Choroid plexus epithelial cell (primary cell): ENCODE measurements around the gene FAM219B.
"Not testable (repeated sequence)": the region's sequence is repeated elsewhere in the genome, so short reads cannot be mapped to it uniquely, and the experiment has no call there.

Source experiments
- DNase-seq: peaks from one replicate; pipeline ENCODE4 v3.0.0-alpha.2; 2010; ENCODE audit warnings: low read depth
- H3K4me3 ChIP-seq: 2 replicates; pipeline ENCODE4 v1.5.1; 2011; ENCODE audit warnings: low read depth, mild to moderate bottlenecking, control low read depth, low read length, moderate library complexity
- TF ChIP-seq, protein P1 (sequence below): conservative IDR thresholded peaks from 2 replicates; pipeline ENCODE4 v1.5.1; 2011; ENCODE audit warnings: low read depth, mild to moderate bottlenecking, control low read depth, inconsistent platforms, low read length, moderate library complexity

The FAM219B gene

DNA sequence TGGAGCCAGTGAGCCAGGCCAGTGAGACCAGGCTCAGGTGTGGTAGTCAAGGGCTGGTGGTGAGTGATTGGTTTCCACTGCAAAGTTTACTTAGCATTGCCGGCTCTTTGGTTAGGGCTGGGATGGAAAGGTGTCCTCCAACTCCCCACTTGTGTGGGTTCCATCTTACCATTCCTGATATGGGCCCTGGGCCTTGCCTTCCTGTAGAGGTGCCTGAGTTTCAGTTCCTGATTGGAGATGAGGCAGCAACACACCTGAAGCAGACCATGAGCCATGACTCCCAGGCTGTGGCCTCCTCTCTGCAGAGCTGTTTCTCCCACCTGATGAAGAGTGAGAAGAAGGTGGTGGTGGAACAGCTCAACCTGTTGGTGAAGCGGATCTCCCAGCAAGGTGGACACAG is 13.7 kb downstream of the FAM219B start:
- TF ChIP-seq, protein P1, sequence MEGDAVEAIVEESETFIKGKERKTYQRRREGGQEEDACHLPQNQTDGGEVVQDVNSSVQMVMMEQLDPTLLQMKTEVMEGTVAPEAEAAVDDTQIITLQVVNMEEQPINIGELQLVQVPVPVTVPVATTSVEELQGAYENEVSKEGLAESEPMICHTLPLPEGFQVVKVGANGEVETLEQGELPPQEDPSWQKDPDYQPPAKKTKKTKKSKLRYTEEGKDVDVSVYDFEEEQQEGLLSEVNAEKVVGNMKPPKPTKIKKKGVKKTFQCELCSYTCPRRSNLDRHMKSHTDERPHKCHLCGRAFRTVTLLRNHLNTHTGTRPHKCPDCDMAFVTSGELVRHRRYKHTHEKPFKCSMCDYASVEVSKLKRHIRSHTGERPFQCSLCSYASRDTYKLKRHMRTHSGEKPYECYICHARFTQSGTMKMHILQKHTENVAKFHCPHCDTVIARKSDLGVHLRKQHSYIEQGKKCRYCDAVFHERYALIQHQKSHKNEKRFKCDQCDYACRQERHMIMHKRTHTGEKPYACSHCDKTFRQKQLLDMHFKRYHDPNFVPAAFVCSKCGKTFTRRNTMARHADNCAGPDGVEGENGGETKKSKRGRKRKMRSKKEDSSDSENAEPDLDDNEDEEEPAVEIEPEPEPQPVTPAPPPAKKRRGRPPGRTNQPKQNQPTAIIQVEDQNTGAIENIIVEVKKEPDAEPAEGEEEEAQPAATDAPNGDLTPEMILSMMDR: no peak
- H3K4me3 ChIP-seq: no peak overlapping the region
- DNase-seq: no peak

DNA sequence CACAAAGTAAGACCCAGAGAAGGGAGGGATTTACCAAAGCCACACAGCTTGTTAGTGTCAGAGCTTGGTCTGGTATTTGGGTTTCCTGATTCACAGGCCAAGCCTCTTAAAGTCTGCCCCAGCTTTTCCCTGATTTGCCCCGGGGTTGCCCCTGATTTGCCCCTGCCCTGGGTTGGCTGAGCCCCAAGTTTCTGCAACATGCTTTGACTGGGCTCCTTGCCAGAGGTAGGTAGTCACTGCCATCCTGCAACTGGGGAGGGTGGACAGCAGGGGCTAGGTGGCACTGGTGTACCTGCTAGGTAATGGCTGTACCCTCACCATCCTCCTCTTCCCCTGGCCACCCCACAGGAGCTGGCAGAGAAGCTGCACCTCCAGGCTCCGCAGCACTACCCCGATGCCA is 14.3 kb downstream of the FAM219B start:
- TF ChIP-seq, protein P1: no peak
- H3K4me3 ChIP-seq: no peak overlapping the region
- no peak for DNase-seq

DNA sequence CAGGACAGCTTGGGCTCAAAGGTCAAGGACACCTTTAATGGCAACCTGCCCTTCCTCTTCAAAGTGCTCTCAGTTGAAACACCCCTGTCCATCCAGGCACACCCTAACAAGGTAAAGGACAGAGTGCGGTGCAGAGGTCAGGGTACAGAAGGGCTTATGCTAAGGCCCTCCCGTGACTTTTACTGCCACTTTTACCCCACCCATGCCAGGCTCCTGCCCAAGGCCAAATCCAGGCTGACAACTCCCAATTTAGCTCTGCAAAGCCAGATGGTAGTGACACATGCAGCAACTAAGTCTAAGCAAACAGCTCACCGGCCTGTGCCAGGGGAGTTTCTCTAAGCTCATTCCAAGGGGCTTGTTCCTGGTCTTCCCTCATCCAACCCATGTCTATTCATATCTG is 15.2 kb downstream of the FAM219B start:
- no peak for DNase-seq
- H3K4me3 ChIP-seq: no peak overlapping the region
- TF ChIP-seq, protein P1: no peak

DNA sequence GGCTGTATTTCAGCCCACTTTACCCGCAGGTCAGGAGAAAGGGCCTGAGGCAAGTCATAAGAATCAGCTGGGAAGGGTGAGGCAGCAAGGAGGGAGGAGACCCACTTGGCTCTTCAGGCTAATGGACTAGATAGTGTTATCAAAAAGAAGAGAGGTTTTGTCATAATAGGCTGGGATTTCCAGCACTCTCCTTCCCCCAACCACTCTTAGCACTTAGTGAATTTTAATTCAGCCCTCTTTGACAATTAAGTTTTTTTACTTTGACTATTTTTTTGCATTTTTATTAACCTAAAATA is 16.0 kb downstream of the FAM219B start:
- peak overlapping the region; percentile 79 for H3K4me3 ChIP-seq
- DNase-seq: no peak
- TF ChIP-seq, protein P1: no peak

DNA sequence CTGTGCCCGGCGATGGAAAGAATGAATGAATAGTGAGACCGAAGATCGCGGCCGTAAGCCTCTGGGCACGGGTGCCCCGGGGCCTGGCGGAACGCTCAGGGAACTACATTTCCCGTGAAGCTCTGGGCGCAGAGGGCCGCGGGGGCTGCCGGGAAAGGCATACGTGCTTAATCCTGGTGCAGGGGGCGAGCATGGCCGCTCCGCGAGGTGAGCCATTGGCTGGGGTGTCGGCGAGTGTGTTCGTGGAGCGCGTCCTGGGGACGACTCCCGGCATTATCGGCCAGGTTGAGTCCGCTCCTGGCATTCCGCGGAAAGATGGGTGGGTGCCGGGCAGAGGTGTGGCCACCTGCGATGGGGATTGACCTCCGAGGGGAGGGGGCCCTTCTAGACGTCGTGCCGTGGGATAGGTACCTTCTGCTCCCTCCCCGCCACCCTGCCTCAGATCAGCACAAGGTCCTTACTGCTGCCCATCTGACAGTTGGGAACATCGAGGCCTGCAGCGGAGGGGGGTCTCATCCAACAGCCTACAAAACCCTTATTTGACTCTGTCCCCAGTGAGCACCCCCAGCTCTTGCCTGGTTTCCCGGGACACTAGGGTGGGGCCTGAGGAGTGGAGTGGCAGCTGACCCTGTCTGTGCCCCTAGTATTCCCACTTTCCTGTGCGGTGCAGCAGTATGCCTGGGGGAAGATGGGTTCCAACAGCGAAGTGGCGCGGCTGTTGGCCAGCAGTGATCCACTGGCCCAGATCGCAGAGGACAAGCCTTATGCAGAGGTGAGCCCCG is 16.6 kb downstream of the FAM219B start, which contains the start of gene MPI:
TSS of gene MPI (plus strand) at position 160 of the 782 bp plus-strand sequence. CDS start at position 192, 32 bp downstream.
- peak within 1 kb of the TSS; percentile 79 for H3K4me3 ChIP-seq
- TF ChIP-seq, protein P1: no peak
- peak; percentile 76 for DNase-seq

DNA sequence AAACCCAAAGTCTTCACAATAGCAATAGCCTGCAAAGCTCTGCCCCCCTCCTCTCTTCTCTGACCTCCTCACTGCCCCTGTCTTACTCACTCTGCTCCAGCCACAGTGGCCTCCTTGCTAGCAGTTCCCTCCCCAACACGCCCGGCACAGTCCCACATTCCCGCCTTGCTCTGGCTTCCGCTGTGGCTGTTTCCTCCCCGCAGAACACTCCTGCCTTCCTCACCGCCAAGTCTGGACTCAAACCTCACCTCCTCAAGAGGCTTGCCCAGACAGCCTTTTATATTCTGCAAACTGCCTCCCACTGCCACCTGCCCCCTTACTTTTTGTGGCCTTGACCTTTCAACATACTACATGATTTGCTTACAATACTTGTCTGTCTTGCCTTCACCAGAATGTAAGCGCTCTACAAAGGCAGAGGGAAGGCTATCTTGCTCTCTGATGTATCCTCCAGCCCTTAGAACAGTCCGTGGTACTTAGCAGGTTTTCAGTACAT is 17.2 kb downstream of the FAM219B start:
- DNase-seq: peak; percentile 42
- TF ChIP-seq, protein P1: no peak
- peak overlapping the region; percentile 79 for H3K4me3 ChIP-seq

DNA sequence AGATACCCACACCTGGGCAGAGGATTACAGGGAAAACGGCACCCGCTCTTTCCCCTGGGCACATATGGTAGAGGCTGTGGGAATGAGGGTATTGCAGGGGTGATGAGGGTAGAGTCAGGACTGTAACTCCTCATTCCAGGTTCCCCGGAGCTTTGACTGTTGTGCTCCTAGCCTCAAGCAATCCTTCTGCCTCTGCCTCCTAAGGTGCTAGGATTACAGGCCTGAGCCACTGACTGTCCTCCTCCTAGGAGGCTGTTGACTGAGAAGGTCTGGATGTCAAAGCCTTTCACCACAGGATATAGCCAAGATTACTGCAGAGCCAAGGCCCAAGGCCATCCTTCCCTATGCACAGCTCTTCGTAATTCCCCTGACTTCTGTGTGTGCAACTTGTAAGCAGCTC is 17.9 kb downstream of the FAM219B start:
- TF ChIP-seq, protein P1: no peak
- no peak for DNase-seq
- no peak overlapping the region for H3K4me3 ChIP-seq

DNA sequence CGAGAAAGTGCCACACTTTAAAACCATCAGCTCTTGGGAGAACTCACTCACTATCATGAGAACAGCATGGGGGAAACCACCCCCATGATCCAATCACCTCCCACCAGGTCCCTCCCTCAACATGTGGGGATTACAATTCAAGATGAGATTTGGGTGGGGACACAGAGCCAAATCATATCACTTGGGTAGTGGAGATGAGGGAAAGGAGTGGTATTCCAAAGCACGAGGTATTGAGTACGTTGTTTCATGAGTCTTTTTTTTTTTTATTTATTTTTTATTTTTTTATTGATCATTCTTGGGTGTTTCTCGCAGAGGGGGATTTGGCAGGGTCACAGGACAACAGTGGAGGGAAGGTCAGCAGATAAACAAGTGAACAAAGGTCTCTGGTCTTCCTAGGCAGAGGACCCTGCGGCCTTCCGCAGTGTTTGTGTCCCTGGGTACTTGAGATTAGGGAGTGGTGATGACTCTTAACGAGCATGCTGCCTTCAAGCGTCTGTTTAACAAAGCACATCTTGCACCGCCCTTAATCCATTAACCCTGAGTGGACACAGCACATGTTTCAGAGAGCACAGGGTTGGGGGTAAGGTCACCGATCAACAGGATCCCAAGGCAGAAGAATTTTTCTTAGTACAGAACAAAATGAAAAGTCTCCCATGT is 19.0 kb downstream of the FAM219B start:
- not testable (repeated sequence) for DNase-seq

More for the DNA sequence above, 19.0 kb downstream of the FAM219B start:
- H3K4me3 ChIP-seq: not testable (repeated sequence)
